ENCODE data around the gene CITED2.
A peak's percentile ranks its signal among the peaks of the same experiment; 100 is the strongest.
"Not testable (repeated sequence)": the region's sequence is repeated elsewhere in the genome, so short reads cannot be mapped to it uniquely, and the experiment has no call there.

CITED2 gene, protein sequence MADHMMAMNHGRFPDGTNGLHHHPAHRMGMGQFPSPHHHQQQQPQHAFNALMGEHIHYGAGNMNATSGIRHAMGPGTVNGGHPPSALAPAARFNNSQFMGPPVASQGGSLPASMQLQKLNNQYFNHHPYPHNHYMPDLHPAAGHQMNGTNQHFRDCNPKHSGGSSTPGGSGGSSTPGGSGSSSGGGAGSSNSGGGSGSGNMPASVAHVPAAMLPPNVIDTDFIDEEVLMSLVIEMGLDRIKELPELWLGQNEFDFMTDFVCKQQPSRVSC

DNA sequence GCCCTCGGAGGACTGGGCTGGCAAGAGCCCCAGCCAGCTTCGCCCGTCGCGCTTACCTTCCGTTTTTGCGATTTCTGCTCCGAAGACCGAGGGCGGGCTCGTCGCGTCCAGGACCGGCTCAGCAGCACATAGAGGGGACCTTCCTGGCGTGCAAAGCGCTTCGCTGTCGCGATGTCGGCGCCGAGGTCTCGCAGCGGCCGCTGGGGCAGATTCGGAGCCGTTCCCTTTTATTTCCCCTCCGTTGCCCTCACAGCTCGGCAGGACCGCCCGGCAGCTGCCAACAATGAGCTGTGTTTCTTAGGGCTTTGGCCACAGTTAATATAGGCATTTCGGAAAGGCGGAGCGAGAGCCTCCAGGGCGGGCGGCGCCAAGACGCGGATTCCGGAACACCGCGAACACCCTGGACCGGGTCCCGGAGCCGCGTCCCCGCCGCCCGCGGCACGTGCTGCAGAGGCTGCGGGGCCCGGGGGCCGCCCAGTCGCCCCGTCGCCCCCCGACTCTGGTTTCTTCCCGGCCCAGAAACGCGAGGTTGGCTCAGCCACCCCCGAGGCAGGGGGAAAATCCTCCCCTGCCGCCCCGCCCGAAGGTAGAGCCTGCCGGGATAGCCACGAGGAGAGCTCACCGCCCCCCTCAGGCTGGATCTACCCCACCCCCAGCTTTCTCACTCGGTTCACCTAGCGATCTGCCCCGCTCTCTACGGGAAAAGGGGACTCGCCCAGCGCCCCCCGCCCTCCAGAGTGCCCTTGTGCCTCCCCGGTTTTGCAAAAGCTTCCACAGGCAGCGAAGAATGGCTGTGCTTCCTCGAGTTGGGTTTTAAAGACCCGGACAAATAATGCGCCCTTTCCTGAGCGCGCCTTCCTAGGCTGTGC, at the start of gene CITED2:
Gene CITED2 (minus strand): TSS at position 292 of the 869 bp plus-strand sequence. CDS start 704 bp downstream, outside the sequence.
- Histone ChIP-seq H3K4me1 (ENCODE audit: control insufficient read depth, low read depth, low read length) (peaks cover 27% of the 10 kb centered on the region), H3K4me3 (ENCODE audit: low read length) (peak within 1 kb of the TSS; percentile 93), H3K27ac (ENCODE audit: low read length) (peak within 1 kb of the TSS; percentile 91), H3K27me3 (ENCODE audit: control insufficient read depth, insufficient read depth, low read length) (no peaks in the 10 kb centered on the region), H3K9ac (ENCODE audit: low read length) (peak within 1 kb of the TSS; percentile 90), H3K9me3 (ENCODE audit: control insufficient read depth, low read depth, low read length) (no peaks in the 10 kb centered on the region), H3K36me3 (ENCODE audit: control insufficient read depth, low read depth, low read length) (peaks cover 18% of the 10 kb centered on the region)

DNA sequence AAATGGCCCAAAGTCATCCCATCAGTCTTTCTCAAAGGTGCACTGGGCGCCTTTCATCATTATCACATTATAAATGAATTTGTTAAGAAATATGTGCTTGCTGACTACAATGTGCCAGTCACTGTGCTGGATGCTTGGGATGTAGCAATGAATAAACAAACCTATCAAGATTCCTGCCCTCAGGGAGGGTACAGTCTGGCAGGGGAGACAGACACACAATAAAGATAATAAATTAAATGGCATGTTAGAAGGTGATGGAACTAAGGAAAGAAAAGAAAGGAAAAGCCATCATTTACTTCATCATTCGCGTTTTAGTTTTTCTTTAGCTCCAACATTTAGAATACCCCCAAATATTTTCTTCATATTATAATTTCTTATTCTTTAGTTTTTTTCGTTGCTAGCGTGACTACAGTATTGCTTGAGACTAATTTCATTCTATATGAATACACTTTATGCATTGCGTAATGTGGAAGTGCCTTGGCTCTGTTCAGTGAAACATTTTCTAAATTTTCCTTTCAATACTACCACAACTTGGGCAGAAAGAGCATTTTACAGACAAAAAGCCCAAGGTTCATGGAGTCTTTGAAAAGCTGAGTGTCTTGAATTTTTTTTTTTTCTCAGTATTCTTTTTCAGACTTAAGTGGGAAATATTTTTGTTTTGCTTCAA, 48.7 kb upstream of the CITED2 start:
- Histone ChIP-seq H3K9ac (ENCODE audit: low read length) (no peak overlapping the region), H3K27ac (ENCODE audit: low read length) (no peak overlapping the region), H3K4me3 (ENCODE audit: low read length) (no peak overlapping the region), H3K4me1 (ENCODE audit: control insufficient read depth, low read depth, low read length) (no peaks in the 10 kb centered on the region), H3K9me3 (ENCODE audit: control insufficient read depth, low read depth, low read length) (no peaks in the 10 kb centered on the region), H3K36me3 (ENCODE audit: control insufficient read depth, low read depth, low read length) (no peaks in the 10 kb centered on the region), H3K27me3 (ENCODE audit: control insufficient read depth, insufficient read depth, low read length) (no peaks in the 10 kb centered on the region)

DNA sequence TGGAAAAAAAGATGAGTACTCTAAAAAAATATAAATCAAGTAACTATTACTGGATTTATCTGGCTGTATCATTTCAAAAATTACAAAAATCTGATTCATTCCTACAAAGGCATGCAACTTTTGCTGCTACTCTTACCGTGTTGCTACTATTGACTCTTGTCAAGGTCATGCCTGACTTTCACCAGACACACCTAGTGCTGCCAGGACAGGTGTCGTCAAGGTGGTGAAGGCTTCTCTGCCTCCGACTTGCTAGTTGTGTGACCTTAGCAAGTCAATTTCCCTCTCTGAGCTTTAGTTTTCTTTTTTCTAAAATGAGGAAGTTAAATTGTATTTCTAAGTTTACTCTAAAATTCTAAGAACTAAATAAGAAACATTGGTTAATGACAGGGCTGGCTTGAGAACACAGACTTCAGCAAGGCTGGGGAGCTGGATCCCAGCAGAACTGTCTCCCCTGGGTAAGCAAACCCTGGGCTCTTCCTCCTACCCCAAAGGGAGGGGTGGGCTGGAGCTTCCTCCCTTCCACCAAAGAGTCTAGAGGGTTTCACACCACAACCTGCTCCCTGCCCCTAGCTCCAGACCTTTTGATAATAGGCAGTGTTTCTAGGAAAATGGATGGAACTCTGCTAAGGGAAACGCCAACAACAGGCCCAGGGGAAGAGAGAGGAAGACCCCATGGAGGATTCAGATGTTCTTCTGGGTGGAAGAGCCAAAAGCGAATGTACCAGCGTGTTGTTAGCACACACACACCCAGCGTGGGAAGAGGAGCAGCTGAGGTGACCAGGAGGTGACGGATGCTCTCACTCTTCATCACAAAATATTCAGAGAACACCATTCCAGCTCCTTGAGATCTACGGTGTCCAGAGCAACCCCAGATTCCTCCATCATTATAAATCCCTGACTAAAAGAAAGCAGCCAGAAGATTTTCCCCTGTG, 47.9 kb upstream of the CITED2 start:
- Histone ChIP-seq H3K36me3 (ENCODE audit: control insufficient read depth, low read depth, low read length) (no peaks in the 10 kb centered on the region), H3K4me3 (ENCODE audit: low read length) (no peak overlapping the region), H3K4me1 (ENCODE audit: control insufficient read depth, low read depth, low read length) (no peaks in the 10 kb centered on the region), H3K9ac (ENCODE audit: low read length) (no peak overlapping the region), H3K27ac (ENCODE audit: low read length) (no peak overlapping the region), H3K9me3 (ENCODE audit: control insufficient read depth, low read depth, low read length) (no peaks in the 10 kb centered on the region), H3K27me3 (ENCODE audit: control insufficient read depth, insufficient read depth, low read length) (no peaks in the 10 kb centered on the region)

DNA sequence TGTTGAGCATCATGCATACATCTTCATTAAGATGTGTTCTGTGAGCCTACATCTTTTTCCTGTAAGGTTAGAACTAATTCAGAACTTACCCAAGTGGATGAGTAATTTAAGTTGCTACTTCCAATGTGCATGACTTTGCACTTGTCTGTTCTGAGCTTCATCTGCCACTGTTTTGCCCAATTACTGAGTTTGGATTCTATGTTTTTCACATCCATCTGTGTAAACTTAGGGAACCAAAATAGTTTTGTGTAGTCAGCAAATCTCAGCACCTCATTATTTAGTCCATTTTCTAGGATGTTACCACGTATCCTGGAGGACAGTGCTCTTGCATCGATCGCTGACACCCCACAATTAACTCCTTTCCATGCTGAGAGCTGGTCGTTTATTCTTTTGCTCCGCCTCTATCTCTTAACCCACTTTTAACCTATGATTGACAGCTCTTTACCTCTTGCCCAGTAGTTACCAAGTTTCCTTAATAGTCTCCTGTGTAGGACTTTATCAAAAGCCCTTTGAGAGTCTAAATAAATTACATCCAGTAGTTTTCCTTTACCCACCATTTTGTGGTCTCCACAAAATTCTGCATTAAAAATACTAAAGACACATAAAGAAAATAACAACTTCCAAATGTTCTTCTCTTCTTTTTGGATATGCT, 44.2 kb upstream of the CITED2 start:
- Histone ChIP-seq H3K27me3 (ENCODE audit: control insufficient read depth, insufficient read depth, low read length) (no peaks in the 10 kb centered on the region), H3K36me3 (ENCODE audit: control insufficient read depth, low read depth, low read length) (no peaks in the 10 kb centered on the region), H3K9me3 (ENCODE audit: control insufficient read depth, low read depth, low read length) (no peaks in the 10 kb centered on the region), H3K4me1 (ENCODE audit: control insufficient read depth, low read depth, low read length) (no peaks in the 10 kb centered on the region), H3K9ac (ENCODE audit: low read length) (no peak overlapping the region), H3K27ac (ENCODE audit: low read length) (no peak overlapping the region), H3K4me3 (ENCODE audit: low read length) (no peak overlapping the region)

DNA sequence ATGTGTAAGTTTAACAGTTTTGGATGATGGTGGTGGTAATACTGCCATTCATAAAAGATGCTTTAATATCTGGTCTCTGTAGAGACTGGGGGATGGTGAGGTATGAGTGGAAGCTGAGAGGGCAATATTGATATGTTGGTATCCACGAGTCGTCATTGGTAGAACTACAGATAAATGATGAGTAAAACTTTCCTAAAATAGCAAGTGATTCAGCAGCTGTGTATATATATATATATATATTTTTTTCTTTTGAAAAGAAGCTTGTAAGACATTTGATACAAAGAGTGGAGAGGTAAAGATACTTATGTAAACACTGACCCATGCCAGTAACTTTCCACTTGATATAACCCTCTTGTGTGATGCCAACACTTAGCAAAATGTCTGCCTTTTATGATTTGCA, 41.7 kb upstream of the CITED2 start:
- no peak overlapping the region for H3K27ac ChIP-seq (ENCODE audit: low read length)
- H3K27me3 ChIP-seq (ENCODE audit: control insufficient read depth, insufficient read depth, low read length) = no peaks in the 10 kb centered on the region
- H3K9me3 ChIP-seq (ENCODE audit: control insufficient read depth, low read depth, low read length) = no peaks in the 10 kb centered on the region
- no peaks in the 10 kb centered on the region for H3K4me1 ChIP-seq (ENCODE audit: control insufficient read depth, low read depth, low read length)
- H3K4me3 ChIP-seq (ENCODE audit: low read length) = no peak overlapping the region
- H3K9ac ChIP-seq (ENCODE audit: low read length) = no peak overlapping the region
- H3K36me3 ChIP-seq (ENCODE audit: control insufficient read depth, low read depth, low read length) = no peaks in the 10 kb centered on the region

DNA sequence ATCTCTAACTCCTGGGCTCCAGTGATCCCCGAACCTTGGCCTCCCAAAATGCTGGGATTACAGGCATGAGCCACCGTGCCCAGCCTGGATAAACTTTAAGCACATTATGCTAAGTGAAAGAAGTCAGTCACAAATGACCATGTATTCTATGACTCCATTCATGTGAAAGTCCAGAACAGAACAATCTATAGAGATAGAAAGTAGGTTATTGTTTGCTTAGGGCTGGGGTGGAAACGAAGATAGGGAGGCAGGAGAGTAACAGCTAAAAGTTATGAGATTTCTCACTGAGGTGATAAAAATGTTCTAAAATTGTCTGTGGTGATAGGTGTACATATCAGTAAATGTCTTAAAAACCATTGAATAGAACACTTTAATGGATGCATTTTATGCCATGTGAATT, 40.9 kb upstream of the CITED2 start:
- Histone ChIP-seq H3K9ac (ENCODE audit: low read length) (no peak overlapping the region), H3K36me3 (ENCODE audit: control insufficient read depth, low read depth, low read length) (no peaks in the 10 kb centered on the region), H3K4me1 (ENCODE audit: control insufficient read depth, low read depth, low read length) (no peaks in the 10 kb centered on the region), H3K27ac (ENCODE audit: low read length) (no peak overlapping the region), H3K9me3 (ENCODE audit: control insufficient read depth, low read depth, low read length) (no peaks in the 10 kb centered on the region), H3K27me3 (ENCODE audit: control insufficient read depth, insufficient read depth, low read length) (no peaks in the 10 kb centered on the region), H3K4me3 (ENCODE audit: low read length) (no peak overlapping the region)

DNA sequence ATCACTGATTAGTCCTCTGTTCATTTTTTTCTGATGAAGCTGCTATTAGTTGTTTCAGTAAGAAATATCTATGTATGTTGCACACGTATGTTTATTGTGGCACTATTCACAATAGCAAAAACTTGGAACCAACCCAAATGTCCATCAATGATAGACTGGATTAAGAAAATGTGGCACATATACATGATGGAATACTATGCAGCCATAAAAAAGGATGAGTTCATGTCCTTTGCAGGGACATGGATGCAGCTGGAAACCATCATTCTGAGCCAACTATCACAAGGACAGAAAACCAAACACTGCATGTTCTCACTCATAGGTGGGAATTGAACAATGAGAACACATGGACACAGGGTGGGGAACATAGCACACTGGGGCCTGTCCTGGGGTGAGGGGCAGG, 37.7 kb upstream of the CITED2 start:
- not testable (repeated sequence) for H3K9me3 ChIP-seq (ENCODE audit: control insufficient read depth, low read depth, low read length); H3K4me1 ChIP-seq (ENCODE audit: control insufficient read depth, low read depth, low read length); H3K27ac ChIP-seq (ENCODE audit: low read length); H3K4me3 ChIP-seq (ENCODE audit: low read length); H3K27me3 ChIP-seq (ENCODE audit: control insufficient read depth, insufficient read depth, low read length); H3K36me3 ChIP-seq (ENCODE audit: control insufficient read depth, low read depth, low read length); H3K9ac ChIP-seq (ENCODE audit: low read length)

DNA sequence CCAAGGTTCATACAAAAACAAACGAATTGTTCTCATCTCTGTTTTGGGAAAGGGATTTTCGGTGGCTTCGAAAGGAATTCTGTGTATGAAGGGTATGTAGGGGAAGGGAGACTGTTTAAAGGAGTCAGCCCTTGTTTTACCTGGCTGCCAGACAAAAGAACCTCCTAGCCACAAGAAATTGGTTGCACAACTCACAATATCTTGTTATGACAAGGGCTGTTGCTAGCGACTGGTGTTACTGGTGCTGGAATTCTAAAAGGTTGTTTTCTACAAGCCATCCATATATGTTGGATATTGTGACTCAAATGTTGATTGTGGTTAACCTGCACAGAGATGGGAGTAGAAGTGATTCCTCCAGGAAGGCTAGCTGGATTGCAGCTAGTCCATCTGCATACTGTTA, 34.6 kb upstream of the CITED2 start:
- no peak overlapping the region for H3K9ac ChIP-seq (ENCODE audit: low read length)

DNA sequence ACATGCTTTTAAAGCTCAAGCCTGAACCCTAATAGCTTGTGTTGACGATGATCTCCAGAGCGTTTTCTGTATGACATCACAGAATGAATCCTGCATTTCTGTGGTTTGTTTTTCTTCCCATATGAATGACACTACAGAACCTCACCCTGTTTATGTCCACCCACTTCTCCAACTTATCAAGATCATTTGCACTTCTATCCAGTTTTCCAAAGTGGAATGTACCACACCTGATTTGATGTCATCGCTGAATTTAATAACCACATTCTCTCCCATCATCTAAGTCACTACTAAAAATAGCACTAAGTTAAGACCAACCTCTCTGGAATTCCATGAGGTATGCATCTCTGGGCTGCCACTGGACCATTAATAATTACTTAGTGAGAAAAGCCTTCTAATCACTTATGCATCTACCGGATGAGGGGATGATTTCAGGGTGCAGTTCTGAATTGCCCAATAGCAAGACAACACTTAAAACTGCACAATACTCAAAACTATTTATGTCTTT, 33.3 kb upstream of the CITED2 start:
- H3K27me3 ChIP-seq (ENCODE audit: control insufficient read depth, insufficient read depth, low read length) = no peaks in the 10 kb centered on the region
- H3K4me1 ChIP-seq (ENCODE audit: control insufficient read depth, low read depth, low read length) = no peaks in the 10 kb centered on the region
- no peaks in the 10 kb centered on the region for H3K36me3 ChIP-seq (ENCODE audit: control insufficient read depth, low read depth, low read length)
- H3K27ac ChIP-seq (ENCODE audit: low read length) = no peak overlapping the region
- no peaks in the 10 kb centered on the region for H3K9me3 ChIP-seq (ENCODE audit: control insufficient read depth, low read depth, low read length)
- H3K4me3 ChIP-seq (ENCODE audit: low read length) = no peak overlapping the region
- no peak overlapping the region for H3K9ac ChIP-seq (ENCODE audit: low read length)

More for the DNA sequence above, 34.6 kb upstream of the CITED2 start:
- Histone ChIP-seq H3K27me3 (ENCODE audit: control insufficient read depth, insufficient read depth, low read length) (no peaks in the 10 kb centered on the region), H3K36me3 (ENCODE audit: control insufficient read depth, low read depth, low read length) (no peaks in the 10 kb centered on the region), H3K27ac (ENCODE audit: low read length) (no peak overlapping the region), H3K4me3 (ENCODE audit: low read length) (no peak overlapping the region), H3K9me3 (ENCODE audit: control insufficient read depth, low read depth, low read length) (no peaks in the 10 kb centered on the region), H3K4me1 (ENCODE audit: control insufficient read depth, low read depth, low read length) (no peaks in the 10 kb centered on the region)

DNA sequence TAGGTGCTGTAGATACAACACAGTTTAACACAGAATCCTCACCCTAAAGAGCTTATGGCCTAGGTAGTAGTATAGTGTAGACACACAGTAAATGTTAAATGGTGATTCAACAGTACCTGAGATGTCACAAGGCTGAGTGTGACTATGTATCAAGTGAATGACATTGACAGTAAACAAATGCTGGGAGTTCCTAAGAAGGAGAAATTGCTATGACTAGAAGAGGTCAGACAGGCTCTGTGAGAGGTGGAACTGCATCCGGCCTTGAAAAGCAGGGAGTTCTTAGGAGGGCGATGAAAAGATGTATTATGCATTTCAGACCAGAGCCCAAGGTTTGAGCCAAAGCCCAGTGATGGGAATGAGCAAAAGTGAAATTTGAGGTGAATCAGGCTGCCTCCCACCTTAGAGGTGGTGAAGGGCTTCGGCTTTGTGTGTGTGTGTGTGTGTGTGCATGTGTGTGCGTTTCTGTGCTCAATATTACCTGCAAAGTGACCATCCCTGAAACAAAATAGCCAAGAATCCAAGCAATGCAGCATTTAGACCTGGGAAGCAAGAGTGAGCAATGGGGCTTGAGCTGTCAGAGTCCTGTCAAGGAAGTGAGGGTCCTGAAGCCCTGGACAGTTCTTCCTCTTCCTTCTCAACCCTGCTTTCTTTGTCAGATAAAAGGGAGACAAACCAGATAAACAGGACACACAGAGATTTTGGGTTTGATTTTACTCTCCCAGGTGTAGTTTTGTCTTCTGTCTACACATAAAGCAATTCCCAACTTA, 32.3 kb upstream of the CITED2 start:
- Histone ChIP-seq H3K27ac (ENCODE audit: low read length) (no peak overlapping the region), H3K4me1 (ENCODE audit: control insufficient read depth, low read depth, low read length) (no peaks in the 10 kb centered on the region), H3K4me3 (ENCODE audit: low read length) (no peak overlapping the region), H3K36me3 (ENCODE audit: control insufficient read depth, low read depth, low read length) (no peaks in the 10 kb centered on the region), H3K9ac (ENCODE audit: low read length) (no peak overlapping the region), H3K27me3 (ENCODE audit: control insufficient read depth, insufficient read depth, low read length) (no peaks in the 10 kb centered on the region), H3K9me3 (ENCODE audit: control insufficient read depth, low read depth, low read length) (no peaks in the 10 kb centered on the region)
